Right lobe of liver (tissue), 4 donors: ENCODE data around the gene STAC3.

Experiments used
- CTCF ChIP-seq, 4 donors: fragments of 200-600 bp in 3 of 4; fragments of 450-650 bp in 1 of 4; IDR thresholded peaks; one replicate each; pipeline versions ENCODE4 v1.5.1 to v1.8.0; 2016 to 2022; ENCODE audit warnings: antibody characterized with exemption in 4 of 4, mild to moderate bottlenecking in 2 of 4
- POLR2A ChIP-seq: fragments of 450-650 bp; IDR thresholded peaks from one replicate; pipeline ENCODE4 v1.6.1; 2017; ENCODE audit warnings: antibody characterized with exemption, mild to moderate bottlenecking
- donor health status: DM: no; HTN: no; CAD: no.
- donor health status: DM: no; HTN: no; CAD: no.
- donor health status: DM: no; HTN: yes; CAD: no.

GRCh38 chr12:57255916-57256315 is 4.9 kb upstream of the STAC3 start:
- TF ChIP-seq CTCF (IDR thresholded peaks at IDR 0.05) (no peak), POLR2A (no peak)
